Thyroid gland (tissue), 4 donors: Measurements from ENCODE around the gene ZNF143.

Experiments
- CTCF ChIP-seq, 6 experiments: fragments of 200-600 bp in 3 of 6; fragments of 450-650 bp in 3 of 6; sonication (generic) in 3 of 6; IDR thresholded peaks; one replicate each; pipeline ENCODE4 v1.5.1; 2016 to 2019; ENCODE audit warnings: antibody characterized with exemption in 6 of 6, mild to moderate bottlenecking in 2 of 6, inconsistent platforms in 1 of 6, moderate library complexity in 1 of 6
- POLR2A ChIP-seq, 2 donors: fragments of 450-650 bp; IDR thresholded peaks; one replicate each; pipeline ENCODE4 v1.6.1; 2017; ENCODE audit warnings: antibody characterized with exemption in 2 of 2, mild to moderate bottlenecking in 2 of 2, moderate library complexity in 1 of 2

GRCh38 chr11:9524001-9524400 lies 63.2 kb downstream of the ZNF143 start:
- TF ChIP-seq CTCF (IDR thresholded peaks at IDR 0.05), result no peak
- no peak for TF ChIP-seq POLR2A (IDR thresholded peaks at IDR 0.05)
